ENCODE results near the gene SLC26A1.

DNA sequence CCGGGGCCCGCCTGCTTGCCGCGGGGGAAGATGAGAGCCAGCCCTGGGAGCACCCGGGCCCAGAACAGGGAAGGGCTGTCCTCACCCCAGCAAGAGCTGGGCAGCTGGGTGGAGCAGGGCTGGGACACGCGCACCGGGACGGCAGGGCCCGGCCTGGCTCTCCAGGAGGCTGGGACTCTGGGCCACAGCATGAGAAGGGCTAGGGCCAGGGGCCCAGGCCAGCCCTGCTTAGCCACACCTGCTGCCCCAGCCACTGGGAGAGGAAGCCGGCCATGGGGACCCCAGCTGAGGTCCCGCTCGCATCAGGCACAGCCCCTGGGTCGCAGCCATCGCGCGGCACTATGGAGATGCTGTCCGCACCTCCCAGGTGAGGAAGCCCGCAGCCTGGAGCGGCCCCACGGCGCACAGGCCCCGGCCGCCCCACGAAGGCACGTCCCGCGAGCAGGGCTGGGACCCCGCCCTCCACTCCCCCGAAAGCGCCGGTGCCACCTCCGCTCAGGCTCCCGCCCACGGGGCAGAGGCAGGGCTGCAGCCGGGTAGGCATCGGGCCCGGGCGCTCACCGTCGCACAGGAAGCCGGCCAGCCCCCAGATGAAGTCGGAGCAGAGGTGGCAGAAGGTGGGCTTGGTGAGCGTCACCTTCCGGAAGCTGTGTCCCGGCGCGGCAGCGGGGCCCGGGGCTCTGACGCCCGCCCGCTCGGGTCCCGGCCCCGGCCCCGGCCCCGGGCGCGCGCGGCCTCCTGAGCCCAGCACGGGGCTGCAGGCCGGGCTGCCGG lies 20.4 kb downstream of the SLC26A1 start:
- no peak for TF ChIP-seq POLR2A (IDR thresholded peaks at IDR 0.05)
- no peak for TF ChIP-seq CTCF (IDR thresholded peaks at IDR 0.05)

Data from body of pancreas (tissue), 4 donors.